Pancreas (tissue), 10 donors: Measurements from ENCODE around the gene LRRC47. TPM values are rescaled to one million over a fixed set of nuclear protein-coding genes. Genes with fewer than 3 reads are reported as not detected.

ENCODE experiments used
- ATAC-seq, 4 donors: fragments of 200-7000 bp; cut with Tn5 transposase; one replicate each; pipeline versions ENCODE4 v1.8.0 to v1.9.1; 2020; ENCODE audit warnings: mild to moderate bottlenecking in 4 of 4, moderate library complexity in 4 of 4
- DNase-seq, 6 donors: peaks; one replicate each; pipeline ENCODE4 v3.0.0-alpha.2; 2020
- FAIRE-seq: peaks from 2 replicates; lab custom pipeline; 2012; peaks lifted over from hg19 to GRCh38; lab: Jason Lieb, UNC
- H3K27ac ChIP-seq, 4 donors: fragments of 200-600 bp; sonication (generic); 1 replicate in 3 of 4; 2 replicates in 1 of 4; pipeline versions ENCODE4 v1.5.0 to v1.8.0; 2020
- H3K27me3 ChIP-seq, 4 donors: fragments of 200-600 bp; one replicate each; pipeline ENCODE4 v1.8.0; 2021
- H3K36me3 ChIP-seq, 3 donors: fragments of 200-600 bp; sonication (generic) in 1 of 3; one replicate each; pipeline versions ENCODE4 v1.5.0 to v1.8.0; 2020 to 2021
- H3K4me1 ChIP-seq, 3 donors: fragments of 200-600 bp; one replicate each; pipeline ENCODE4 v1.8.0; 2021
- H3K4me3 ChIP-seq, 4 donors: fragments of 200-600 bp; sonication (generic) in 2 of 4; one replicate each; pipeline versions ENCODE4 v1.5.0 to v1.8.0; 2020 to 2021
- H3K9me3 ChIP-seq, 4 donors: fragments of 200-600 bp; one replicate each; pipeline ENCODE4 v1.8.0; 2021
- CTCF ChIP-seq, 4 donors: fragments of 200-600 bp; sonication (generic) in 3 of 4; IDR thresholded peaks; one replicate each; pipeline versions ENCODE4 v1.5.0 to v1.8.0; 2021; ENCODE audit warnings: antibody characterized with exemption in 4 of 4
- WGBS, 2 donors: extraction: QIAGEN DNeasy Blood & Tissue Kit; methylation state at CpG; one replicate each; pipeline ENCODE4 v1.1.7; 2013; 5-methylcytosine and 5-hydroxymethylcytosine counted together
- intact Hi-C, 3 donors: fragments of 100-400 bp; cut with DNase I; formaldehyde crosslinking; loops; one replicate each; pipeline versions ENCODE4 v1.11.1 to v1.14.2; 2022
- polyA plus RNA-seq, 2 donors: library from polyadenylated mRNA; stranded (reverse); fragments of 200-250 nt; gene quantifications; one replicate each; pipeline ENCODE4 v1.2.3, GENCODE V29; 2013
- total RNA-seq, 6 donors: library from RNA; stranded (reverse); fragmentation: NEBNext Ultra II Directional in 4 of 6; extraction: Animal tissue kit (Norgen Biotek cat#: 25700) in 4 of 6; gene quantifications; one replicate each; pipeline versions ENCODE4 v1.2.1 to v1.2.4, GENCODE V29; 2021 to 2023
- donor health status: healthy with polysubstance abuse.
- donor health status: DM: no; HTN: no; CAD: no; lungs with moderate emphysema.
- donor health status: DM: no; HTN: no; CAD: no.
- donor health status: control.
- donor health status: control.
- donor health status: Bipolar disorder and iron deficiency.
- donor health status: DM: yes; HTN: yes; CAD: no.
- donor health status: DM: no; HTN: no; CAD: no.
- donor health status: DM: no; HTN: no; CAD: no.
- donor health status: DM: yes; HTN: yes; CAD: no.

LRRC47 gene
- total and polyA plus RNA-seq, 8 donors: 15.7 to 34.3 (median 25.7) TPM

- peak; percentile 2 to 9 (median 8) for ATAC-seq
- peak within 1 kb of the TSS; percentile 31 to 57 (median 47) for H3K27ac ChIP-seq
- H3K4me3 ChIP-seq: peak within 1 kb of the TSS; percentile 60 to 90 (median 80)
- intact Hi-C loops: no loop called here
- DNase-seq: peak in 5 of 6 donors; percentile 25 to 81 (median 56)
- 6% methylated on average over 53 to 55 of the region's 55 CpGs for WGBS, 2 donors
- H3K36me3 ChIP-seq: no peaks in the 10 kb centered on the region
- no peaks in the 10 kb centered on the region for H3K27me3 ChIP-seq
- TF ChIP-seq CTCF (IDR thresholded peaks at IDR 0.05): no peak
- peaks cover 5 to 9% (median 8%) of the 10 kb centered on the region in 3 donors for H3K4me1 ChIP-seq
- FAIRE-seq: no peak
- no peaks in the 10 kb centered on the region for H3K9me3 ChIP-seq
Measured at GRCh38 chr1:3772715-3773571, 23.4 kb downstream of the LRRC47 start, which contains the start of gene SMIM1. Gene SMIM1 (plus strand): TSS chr1:3772749. CDS start chr1:3775374, 2,625 bp downstream.

GRCh38 chr1:3772027-3772714, 24.1 kb downstream of the LRRC47 start:
- FAIRE-seq: no peak
- Histone ChIP-seq H3K27ac (peak overlapping the region; percentile 31 to 55 (median 39)), H3K27me3 (no peaks in the 10 kb centered on the region), H3K36me3 (no peaks in the 10 kb centered on the region), H3K4me1 (peaks cover 5 to 9% (median 8%) of the 10 kb centered on the region in 3 donors), H3K4me3 (peak overlapping the region; percentile 60 to 90 (median 80)), H3K9me3 (no peaks in the 10 kb centered on the region)
- peak; percentile 93 to 98 (median 96) for DNase-seq
- no peak for TF ChIP-seq CTCF (IDR thresholded peaks at IDR 0.05)
- 1 to 2% methylated on average over 28 to 57 of the region's 61 CpGs for WGBS, 2 donors
- intact Hi-C loops: no loop called here
- peak; percentile 86 to 91 (median 88) for ATAC-seq

- peak overlapping the region; percentile 60 to 90 (median 80) for H3K4me3 ChIP-seq
- ATAC-seq (peak in 3 of 4 donors; percentile 2 to 14 (median 4)), DNase-seq (peak in 1 of 6 donors; percentile 49), FAIRE-seq (no peak)
- peaks cover 5 to 9% (median 8%) of the 10 kb centered on the region in 3 donors for H3K4me1 ChIP-seq
- WGBS, 2 donors: 29 to 30% methylated on average over 29 to 32 of the region's 32 CpGs
- intact Hi-C loops: no loop called here
- no peaks in the 10 kb centered on the region for H3K27me3 ChIP-seq
- H3K9me3 ChIP-seq: no peaks in the 10 kb centered on the region
- no peaks in the 10 kb centered on the region for H3K36me3 ChIP-seq
- no peak for TF ChIP-seq CTCF (IDR thresholded peaks at IDR 0.05)
- H3K27ac ChIP-seq: peak overlapping the region in 2 of 4 donors; percentile 10 to 39
Measured at GRCh38 chr1:3771108-3772026, 24.9 kb downstream of the LRRC47 start.

GRCh38 chr1:3770047-3770765, 26.1 kb downstream of the LRRC47 start:
- no peak overlapping the region for H3K4me3 ChIP-seq
- DNase-seq: no peak
- FAIRE-seq: no peak
- H3K36me3 ChIP-seq: no peaks in the 10 kb centered on the region
- H3K9me3 ChIP-seq: no peaks in the 10 kb centered on the region
- H3K27me3 ChIP-seq: no peaks in the 10 kb centered on the region
- no peak for TF ChIP-seq CTCF (IDR thresholded peaks at IDR 0.05)
- 87 to 91% methylated on average over 13 to 16 of the region's 16 CpGs for WGBS, 2 donors
- H3K4me1 ChIP-seq: peaks cover 5 to 9% (median 8%) of the 10 kb centered on the region in 3 donors
- H3K27ac ChIP-seq: no peak overlapping the region
- no peak for ATAC-seq
- intact Hi-C loops: no loop called here
